Measurements from ENCODE around the gene KIFBP. TPM values are rescaled to one million over a fixed set of nuclear protein-coding genes. Genes with fewer than 3 reads are reported as not detected.

KIFBP gene
- total and polyA plus RNA-seq, 9 of the 15 experiments (the other 6 are each of a cell fraction or from before 2014, with no cell fraction given), result 5.6 to 23.2 (median 14.8) TPM

- Histone ChIP-seq H3K9ac (ENCODE audit: insufficient read depth in 1 of 2, low read depth in 2 of 2, low read length in 2 of 2) (no peak overlapping the region), H3K4me3 (no peak overlapping the region), H3K27ac (ENCODE audit: extremely low read depth, low read depth, low read length) (no peak overlapping the region), H3K4me1 (replicated peaks in 1 of 2; ENCODE audit: control insufficient read depth in 2 of 2, insufficient read depth in 2 of 2, low read length in 2 of 2) (peaks cover 0 to 4% of the 10 kb centered on the region in 2 experiments; a peak in 4 of 5 replicates), H2AFZ (ENCODE audit: low read depth, low read length) (no peak overlapping the region), H3K9me1 (ENCODE audit: control insufficient read depth, insufficient read depth, low read length) (no peaks in the 10 kb centered on the region), H3K79me2 (ENCODE audit: control insufficient read depth, insufficient read depth, low read length) (no peaks in the 10 kb centered on the region), H4K20me1 (replicated peaks; ENCODE audit: control insufficient read depth, insufficient read depth, low read length) (no peaks in the 10 kb centered on the region), H3K4me2 (ENCODE audit: insufficient read depth, low read length) (no peak overlapping the region), H3K27me3 (ENCODE audit: control insufficient read depth in 2 of 2, insufficient read depth in 2 of 2, low read length in 2 of 2) (no peaks in the 10 kb centered on the region), H3K36me3 (ENCODE audit: control insufficient read depth, insufficient read depth, low read length) (no peaks in the 10 kb centered on the region), H3K9me3 (replicated peaks; ENCODE audit: control insufficient read depth, insufficient read depth, low read depth, low read length) (no peaks in the 10 kb centered on the region)
- FAIRE-seq, result peak; percentile 26
- in situ Hi-C loops (cut with MboI) (no loop called here), intact Hi-C loops (cut with micrococcal nuclease) (no loop called here)
- no peak for DNase-seq (ENCODE audit: extremely low read depth in 1 of 4, low spot score in 3 of 4)
- no TSS peak for BruUV-seq (replicated peaks)
- CTCF ChIA-PET (ENCODE audit: low intra/inter-chr PET ratio), result no interaction called here
- ATAC-seq, result no peak
- 26% methylated on average over 4 of the region's 4 CpGs for WGBS (ENCODE audit: insufficient coverage, low coverage, missing lambda C conversion rate)
- POLR2A ChIA-PET, result interaction anchor here (0.9 to 1.5 kb wide), 2 partner anchors 14 to 23 kb away, joined by 3 to 5 read pairs; no protein-coding TSS in a partner anchor
- TF ChIP-seq CBFA2T3 (IDR thresholded peaks at IDR 0.05) (peak; percentile 57; the same call in 1 of the 2 replicates), CHD4 (IDR thresholded peaks at IDR 0.05; ENCODE audit: insufficient read depth, insufficient replicate concordance, low read depth, low read length, poor library complexity, severe bottlenecking) (no peak), NCOA1 (IDR thresholded peaks at IDR 0.05; ENCODE audit: low read depth) (no peak), CHCHD3 (CRISPR knock-in tag; IDR thresholded peaks at IDR 0.05) (no peak), PHB (CRISPR knock-in tag; IDR thresholded peaks at IDR 0.05) (no peak), ZKSCAN3 (CRISPR knock-in tag; IDR thresholded peaks at IDR 0.05) (no peak), GABPA (tag; conservative IDR thresholded peaks at IDR 0.05; ENCODE audit: low read depth) (no peak), ZNF23 (CRISPR knock-in tag; IDR thresholded peaks at IDR 0.05) (no peak), HIVEP1 (CRISPR knock-in tag; IDR thresholded peaks at IDR 0.05) (no peak), DMBX1 (CRISPR knock-in tag; IDR thresholded peaks at IDR 0.05; ENCODE audit: borderline replicate concordance) (no peak), FOXK1 (CRISPR knock-in tag; IDR thresholded peaks at IDR 0.05; ENCODE audit: borderline replicate concordance) (no peak), ESRRA (IDR thresholded peaks at IDR 0.05; ENCODE audit: borderline replicate concordance, low read depth) (peak; percentile 26; the same call in 1 of the 2 replicates), JUND (IDR thresholded peaks at IDR 0.05; ENCODE audit: borderline replicate concordance, low read depth, low read length) (no peak), JUND (tag; IDR thresholded peaks at IDR 0.05; ENCODE audit: borderline replicate concordance, low read depth, low read length) (no peak), ADNP (tag; IDR thresholded peaks at IDR 0.05) (no peak), ZNF696 (CRISPR knock-in tag; conservative IDR thresholded peaks at IDR 0.05) (no peak), KDM1A (IDR thresholded peaks at IDR 0.05) (peak; percentile 32 to 54; a peak in 2 of 4 replicates), EP300 (IDR thresholded peaks at IDR 0.05; ENCODE audit: low read length) (no peak), NONO (IDR thresholded peaks at IDR 0.05; ENCODE audit: low read depth in 2 of 2, low read length in 1 of 2) (no peak), DEAF1 (CRISPR knock-in tag; IDR thresholded peaks at IDR 0.05) (no peak), NFYB (IDR thresholded peaks at IDR 0.05; ENCODE audit: extremely low read depth, insufficient read length) (no peak), TCF15 (CRISPR knock-in tag; IDR thresholded peaks at IDR 0.05) (no peak), MED1 (CRISPR knock-in tag; IDR thresholded peaks at IDR 0.05; ENCODE audit: borderline replicate concordance) (no peak), ZNF175 (CRISPR knock-in tag; IDR thresholded peaks at IDR 0.05; ENCODE audit: low read depth) (no peak)
These were observed 36.8 kb downstream of the KIFBP start for GRCh38 chr10:69025370-69025896.

Data from K562 (cell line).